Tibial nerve (tissue), 3 donors: Measurements from ENCODE around the gene ANGPTL1.

Source experiments
- POLR2A ChIP-seq, 2 donors: fragments of 450-650 bp; IDR thresholded peaks; one replicate each; pipeline ENCODE4 v1.6.1; 2017; ENCODE audit warnings: antibody characterized with exemption in 2 of 2, mild to moderate bottlenecking in 2 of 2, moderate library complexity in 2 of 2
- TF ChIP-seq, protein P1 (sequence below), 5 experiments: fragments of 200-600 bp in 3 of 5; fragments of 450-650 bp in 2 of 5; sonication (generic) in 3 of 5; IDR thresholded peaks; one replicate each; pipeline ENCODE4 v1.5.1; 2016 to 2019; ENCODE audit warnings: antibody characterized with exemption in 5 of 5, mild to moderate bottlenecking in 3 of 5, moderate library complexity in 2 of 5

DNA sequence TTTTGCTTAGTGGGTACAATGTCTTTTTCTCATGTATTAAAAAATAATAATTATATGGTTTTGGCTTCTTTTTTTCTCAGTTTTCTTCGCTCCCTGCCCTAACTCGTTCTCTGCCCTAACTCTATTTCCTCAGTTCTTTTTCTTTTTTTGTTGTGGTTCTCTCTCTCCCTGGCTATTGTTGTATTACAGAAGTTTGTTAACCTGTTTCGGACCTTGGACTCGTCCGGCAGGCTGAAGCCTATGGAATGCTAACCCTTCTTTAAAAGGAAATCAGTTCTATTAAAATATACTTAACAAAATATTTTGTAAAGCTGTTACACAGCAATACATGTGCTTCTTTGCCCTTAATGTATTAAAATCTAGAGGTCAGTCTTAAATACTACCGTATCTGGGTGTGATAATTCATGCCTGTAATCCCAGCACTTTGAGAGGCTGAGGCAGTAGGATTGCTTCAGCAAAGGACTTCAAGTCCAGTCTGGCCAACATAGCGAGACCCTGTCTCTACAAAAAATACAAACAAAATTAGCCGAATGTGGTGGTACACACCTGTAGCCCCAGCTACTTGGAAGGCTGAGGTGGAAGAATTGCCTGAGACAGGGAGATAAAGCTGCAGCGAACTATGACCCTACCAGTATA is 64.1 kb downstream of the ANGPTL1 start:
- no peak for TF ChIP-seq POLR2A (IDR thresholded peaks at IDR 0.05)
- TF ChIP-seq, protein P1, sequence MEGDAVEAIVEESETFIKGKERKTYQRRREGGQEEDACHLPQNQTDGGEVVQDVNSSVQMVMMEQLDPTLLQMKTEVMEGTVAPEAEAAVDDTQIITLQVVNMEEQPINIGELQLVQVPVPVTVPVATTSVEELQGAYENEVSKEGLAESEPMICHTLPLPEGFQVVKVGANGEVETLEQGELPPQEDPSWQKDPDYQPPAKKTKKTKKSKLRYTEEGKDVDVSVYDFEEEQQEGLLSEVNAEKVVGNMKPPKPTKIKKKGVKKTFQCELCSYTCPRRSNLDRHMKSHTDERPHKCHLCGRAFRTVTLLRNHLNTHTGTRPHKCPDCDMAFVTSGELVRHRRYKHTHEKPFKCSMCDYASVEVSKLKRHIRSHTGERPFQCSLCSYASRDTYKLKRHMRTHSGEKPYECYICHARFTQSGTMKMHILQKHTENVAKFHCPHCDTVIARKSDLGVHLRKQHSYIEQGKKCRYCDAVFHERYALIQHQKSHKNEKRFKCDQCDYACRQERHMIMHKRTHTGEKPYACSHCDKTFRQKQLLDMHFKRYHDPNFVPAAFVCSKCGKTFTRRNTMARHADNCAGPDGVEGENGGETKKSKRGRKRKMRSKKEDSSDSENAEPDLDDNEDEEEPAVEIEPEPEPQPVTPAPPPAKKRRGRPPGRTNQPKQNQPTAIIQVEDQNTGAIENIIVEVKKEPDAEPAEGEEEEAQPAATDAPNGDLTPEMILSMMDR (IDR thresholded peaks at IDR 0.05) = no peak
